Measurements from ENCODE around the gene HOXD13. TPM values are rescaled to one million over a fixed set of nuclear protein-coding genes. Genes with fewer than 3 reads are reported as not detected.
A peak's percentile ranks its signal among the peaks of the same experiment; 100 is the strongest.

The HOXD13 gene
- total RNA-seq, 1 donor from 2014 or later = not detected

- H3K36me3 ChIP-seq = no peaks in the 10 kb centered on the region
- H3K27ac ChIP-seq (replicated peaks) = peak overlapping the region; percentile 77
- TF ChIP-seq CTCF (IDR thresholded peaks at IDR 0.05; ENCODE audit: borderline replicate concordance) = no peak
- intact Hi-C loops (cut with micrococcal nuclease) = loop anchor here (10.0 kb wide), 1 partner anchor 684 kb away; no protein-coding TSS in a partner anchor
- H3K27me3 ChIP-seq (ENCODE audit: low read depth) = peaks cover 99% of the 10 kb centered on the region
- no peak for DNase-seq
- peaks cover 25% of the 10 kb centered on the region for H3K4me1 ChIP-seq
- H3K4me3 ChIP-seq = peak overlapping the region; percentile 62
- H3K9me3 ChIP-seq (replicated peaks) = no peaks in the 10 kb centered on the region
Observed at GRCh38 chr2:176130147-176130956, 37.8 kb downstream of the HOXD13 start.

- peak overlapping the region; percentile 77 for H3K27ac ChIP-seq (replicated peaks)
- intact Hi-C loops (cut with micrococcal nuclease) = loop anchor here (10.0 kb wide), 1 partner anchor 684 kb away; no protein-coding TSS in a partner anchor
- no peaks in the 10 kb centered on the region for H3K36me3 ChIP-seq
- no peaks in the 10 kb centered on the region for H3K9me3 ChIP-seq (replicated peaks)
- no peak for TF ChIP-seq CTCF (IDR thresholded peaks at IDR 0.05; ENCODE audit: borderline replicate concordance)
- H3K27me3 ChIP-seq (ENCODE audit: low read depth) = peaks cover 99% of the 10 kb centered on the region
- peak overlapping the region; percentile 62 for H3K4me3 ChIP-seq
- no peak for DNase-seq
- peaks cover 27% of the 10 kb centered on the region for H3K4me1 ChIP-seq
Observed at GRCh38 chr2:176130957-176131847, 38.7 kb downstream of the HOXD13 start.

GRCh38 chr2:176131848-176132158 lies 39.3 kb downstream of the HOXD13 start:
- no peaks in the 10 kb centered on the region for H3K36me3 ChIP-seq
- TF ChIP-seq CTCF (IDR thresholded peaks at IDR 0.05; ENCODE audit: borderline replicate concordance) = no peak
- H3K9me3 ChIP-seq (replicated peaks) = no peaks in the 10 kb centered on the region
- H3K4me3 ChIP-seq = peak overlapping the region; percentile 62
- peak overlapping the region; percentile 33 for H3K27ac ChIP-seq (replicated peaks)
- no peak for DNase-seq
- H3K27me3 ChIP-seq (ENCODE audit: low read depth) = peaks cover 99% of the 10 kb centered on the region
- intact Hi-C loops (cut with micrococcal nuclease) = loop anchor here (10.0 kb wide), 1 partner anchor 683 kb away; no protein-coding TSS in a partner anchor
- H3K4me1 ChIP-seq = peaks cover 33% of the 10 kb centered on the region

GRCh38 chr2:176132205-176133171 lies 40.0 kb downstream of the HOXD13 start:
- H3K36me3 ChIP-seq = no peaks in the 10 kb centered on the region
- H3K27me3 ChIP-seq (ENCODE audit: low read depth) = peaks cover 99% of the 10 kb centered on the region
- H3K4me1 ChIP-seq = peaks cover 32% of the 10 kb centered on the region
- H3K27ac ChIP-seq (replicated peaks) = peak overlapping the region; percentile 33
- no peak for DNase-seq
- H3K4me3 ChIP-seq = peak overlapping the region; percentile 62
- intact Hi-C loops (cut with micrococcal nuclease) = loop anchor here (10.0 kb wide), 1 partner anchor 682 kb away; no protein-coding TSS in a partner anchor
- H3K9me3 ChIP-seq (replicated peaks) = no peaks in the 10 kb centered on the region
- TF ChIP-seq CTCF (IDR thresholded peaks at IDR 0.05; ENCODE audit: borderline replicate concordance) = no peak

Measured in left ventricle myocardium inferior (tissue), 1 donor.